Measurements from ENCODE around the gene STRA8.

The STRA8 gene

DNA sequence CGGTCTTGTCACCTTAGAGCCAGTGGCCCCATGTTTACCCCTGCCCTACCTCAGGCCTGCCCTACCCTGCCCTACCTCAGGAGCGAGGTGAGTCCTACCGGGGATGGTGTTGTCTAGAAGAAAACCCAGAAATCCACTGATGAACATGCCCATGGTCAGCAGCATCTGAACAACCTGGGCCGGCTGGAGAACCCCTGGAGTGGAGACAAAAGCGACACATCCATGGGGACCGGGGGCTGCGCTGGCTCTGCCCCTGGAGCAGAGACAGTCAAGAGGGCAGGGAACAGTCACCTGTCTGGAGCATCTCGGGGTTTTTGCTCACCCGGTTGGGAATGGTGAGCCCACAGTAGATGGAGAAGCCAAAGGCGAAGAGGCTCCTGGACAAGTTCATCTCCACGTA, 36.3 kb downstream of the STRA8 start:
- no peak for DNase-seq (ENCODE audit: low read depth)

DNA sequence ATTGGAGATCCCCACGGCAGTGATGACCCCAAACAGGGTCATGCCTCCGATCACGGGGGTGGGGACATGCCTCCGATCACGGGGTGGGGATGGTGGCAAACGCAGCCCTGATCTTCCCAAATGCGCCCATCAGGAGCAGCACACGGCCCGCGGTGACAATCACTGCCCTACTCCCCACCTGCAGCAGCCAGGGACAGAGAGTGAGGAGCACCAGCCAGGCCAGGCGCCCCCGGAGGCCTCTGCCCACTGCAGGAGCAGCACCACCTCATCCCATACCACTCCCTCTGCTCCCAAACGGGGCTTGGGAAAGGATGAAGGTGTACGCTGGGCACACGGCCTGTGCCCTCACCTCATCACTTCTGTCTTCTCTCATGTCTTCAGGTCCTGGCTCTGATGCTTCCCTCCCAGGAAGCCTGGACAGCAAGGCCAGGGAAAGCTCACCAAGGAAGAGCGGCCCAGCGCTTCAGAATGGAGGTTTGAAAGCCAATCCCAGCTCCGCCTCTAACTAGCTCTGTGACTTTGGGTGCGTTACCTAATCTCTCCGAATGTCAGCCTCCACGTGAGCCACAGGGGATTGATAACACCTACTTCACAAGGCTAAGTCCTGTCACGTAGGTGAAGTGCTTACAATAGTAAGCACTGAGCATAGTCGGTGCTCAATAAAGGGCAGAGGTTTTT, 37.1 kb downstream of the STRA8 start:
- no peak for DNase-seq (ENCODE audit: low read depth)

DNA sequence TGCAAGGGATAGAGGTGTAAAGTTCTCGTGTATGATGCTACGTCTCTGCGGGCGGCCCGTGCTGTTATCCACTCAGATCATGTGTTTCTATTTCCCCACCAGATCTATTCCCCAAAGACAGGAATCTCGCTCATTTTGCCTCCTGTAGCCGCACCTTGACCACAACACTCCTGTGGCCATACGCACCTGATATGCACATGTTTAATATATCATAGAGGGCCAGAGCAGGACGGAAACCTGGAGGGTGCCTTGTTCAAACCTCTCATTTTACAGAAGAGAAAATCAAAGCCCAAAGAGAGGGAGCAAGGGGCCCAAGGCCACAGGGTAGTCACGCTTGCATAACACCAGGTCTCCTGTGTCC, 37.6 kb downstream of the STRA8 start:
- no peak for DNase-seq (ENCODE audit: low read depth)

DNA sequence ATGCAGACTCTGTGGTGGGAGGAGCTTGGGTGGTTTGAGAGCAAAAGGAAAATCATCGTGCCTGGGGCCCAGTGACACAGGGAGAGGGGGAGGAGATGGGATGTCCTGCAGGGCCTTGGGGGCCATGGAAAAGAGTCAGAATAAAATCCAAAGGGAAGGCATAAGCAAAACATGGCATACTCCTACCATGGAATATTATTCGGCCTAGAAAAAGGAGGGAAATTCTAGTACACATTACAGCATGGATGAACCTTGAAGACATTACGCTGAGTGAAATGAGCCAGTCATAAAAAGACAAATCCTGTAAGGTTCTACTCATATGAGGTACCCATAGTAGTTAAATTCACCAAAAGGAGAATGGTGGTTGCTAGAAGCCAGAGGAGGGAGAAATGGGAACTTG, 38.7 kb downstream of the STRA8 start:
- no peak for DNase-seq (ENCODE audit: low read depth)

DNA sequence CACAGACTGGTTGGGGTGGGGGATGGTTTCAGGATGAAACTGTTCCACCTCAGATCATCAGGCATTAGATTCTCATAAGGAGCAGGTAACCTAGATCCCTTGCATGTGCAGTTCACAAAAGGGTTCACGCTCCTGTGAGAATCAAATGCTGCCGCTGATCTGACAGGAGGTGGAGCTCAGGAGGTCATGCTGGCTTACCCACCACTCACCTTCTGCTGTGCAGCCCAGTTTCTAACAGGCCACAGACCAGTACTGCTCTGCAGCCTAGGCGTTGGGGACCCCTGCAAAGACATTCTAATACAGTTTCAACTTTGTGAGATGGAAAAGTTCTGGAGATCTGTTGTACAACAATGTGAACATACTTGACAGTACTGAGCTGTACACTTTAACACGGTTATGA, 39.9 kb downstream of the STRA8 start:
- DNase-seq (ENCODE audit: low read depth), result no peak

- DNase-seq (ENCODE audit: low read depth), result peak; percentile 43
Observed at GRCh38 chr7:135274495-135275268, 41.0 kb downstream of the STRA8 start.

DNA sequence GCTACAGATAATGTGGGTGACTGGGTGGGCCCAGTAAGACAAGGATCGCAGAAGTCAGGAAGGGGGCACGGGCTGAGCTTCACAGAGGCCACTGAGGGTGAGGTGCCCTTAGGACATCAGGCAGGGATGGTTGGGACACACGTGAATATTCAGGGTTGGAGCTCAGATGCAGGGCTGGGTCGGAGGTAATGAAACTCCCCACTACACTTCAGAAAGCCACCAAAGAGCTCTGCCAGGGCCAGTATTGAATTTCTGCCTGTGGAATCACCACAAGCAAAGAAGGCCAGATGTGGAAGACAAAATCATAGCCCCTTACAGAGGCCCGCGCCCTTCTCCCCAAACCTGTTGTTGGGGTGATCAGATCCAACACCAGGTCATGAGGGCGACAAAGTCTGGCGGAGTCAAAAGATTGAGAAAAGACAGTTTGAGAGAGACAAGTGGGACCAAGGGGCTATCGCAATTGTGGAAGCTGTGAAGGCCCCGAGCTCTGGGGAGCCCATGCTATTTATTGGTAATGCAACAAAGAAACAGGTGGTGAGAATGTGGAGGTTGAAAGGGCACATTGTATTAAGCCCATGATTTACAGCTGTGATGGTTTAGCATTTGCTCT, 42.4 kb downstream of the STRA8 start:
- no peak for DNase-seq (ENCODE audit: low read depth)

- DNase-seq (ENCODE audit: low read depth), result no peak
Observed at GRCh38 chr7:135277161-135277560, 43.5 kb downstream of the STRA8 start.

- DNase-seq (ENCODE audit: low read depth), result peak; percentile 85
Observed at GRCh38 chr7:135281363-135281949, 47.8 kb downstream of the STRA8 start.

GRCh38 chr7:135282561-135283254, 49.1 kb downstream of the STRA8 start:
- DNase-seq (ENCODE audit: low read depth), result no peak

DNA sequence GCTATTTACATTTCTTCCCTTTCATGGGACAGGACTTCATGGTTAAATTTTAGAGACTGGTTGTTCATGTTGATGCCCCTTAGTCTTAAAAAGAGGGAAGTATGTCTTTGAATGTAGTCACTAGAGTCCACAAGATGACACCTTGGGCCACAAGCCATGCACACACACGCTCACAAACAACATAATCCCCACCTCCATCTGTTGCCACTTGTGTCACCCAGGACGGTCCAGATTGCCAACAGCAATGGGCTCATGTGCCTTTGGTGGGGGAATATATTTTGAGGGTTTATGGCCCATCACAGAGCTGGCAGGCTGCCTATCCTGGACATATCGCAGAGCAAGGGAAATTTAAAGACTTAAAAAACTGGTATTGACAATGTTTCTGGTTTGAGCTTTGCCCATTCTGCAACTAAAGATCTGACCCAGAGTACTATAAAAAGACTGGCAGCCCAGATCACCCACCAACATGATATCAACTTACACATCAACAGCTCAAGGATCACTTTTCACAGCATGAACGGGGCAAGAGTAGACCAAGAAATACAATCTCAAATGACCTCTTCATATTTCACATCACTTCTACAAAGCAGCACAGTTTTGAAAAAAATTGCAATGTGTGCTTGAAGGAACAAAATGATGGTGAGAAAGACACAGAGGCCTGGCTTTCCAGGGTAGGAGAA, 50.5 kb downstream of the STRA8 start:
- DNase-seq (ENCODE audit: low read depth), result no peak

DNA sequence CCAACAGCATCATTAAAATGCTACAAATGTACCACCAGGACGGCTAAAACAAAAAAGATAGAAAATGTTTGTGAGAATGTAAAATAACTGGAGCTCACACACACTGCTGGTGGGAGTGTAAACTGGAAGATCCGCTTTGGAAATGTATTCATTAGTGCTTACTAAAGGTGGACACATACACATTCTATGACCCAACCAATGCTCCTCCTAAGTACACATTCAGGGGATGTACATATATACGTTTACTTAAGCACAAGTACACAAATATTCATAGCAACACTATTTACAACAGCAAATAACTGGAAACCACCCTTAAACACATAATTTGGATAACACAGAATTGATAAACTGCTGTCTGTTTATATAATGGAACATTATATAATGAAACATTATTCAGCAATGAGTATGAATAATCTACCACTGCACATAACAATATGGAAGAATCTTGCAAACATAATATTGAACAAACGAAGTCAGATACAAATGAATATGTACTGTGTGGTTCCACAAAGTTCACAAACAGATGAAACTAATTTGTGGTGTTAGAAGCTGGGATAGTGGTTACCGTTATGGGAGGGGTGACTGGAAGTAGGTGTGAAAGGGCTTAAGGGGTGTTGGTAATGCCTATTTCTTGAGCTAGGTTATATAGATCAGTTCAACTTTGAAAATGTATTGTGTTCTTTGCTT, 52.1 kb downstream of the STRA8 start:
- DNase-seq (ENCODE audit: low read depth), result no peak

DNA sequence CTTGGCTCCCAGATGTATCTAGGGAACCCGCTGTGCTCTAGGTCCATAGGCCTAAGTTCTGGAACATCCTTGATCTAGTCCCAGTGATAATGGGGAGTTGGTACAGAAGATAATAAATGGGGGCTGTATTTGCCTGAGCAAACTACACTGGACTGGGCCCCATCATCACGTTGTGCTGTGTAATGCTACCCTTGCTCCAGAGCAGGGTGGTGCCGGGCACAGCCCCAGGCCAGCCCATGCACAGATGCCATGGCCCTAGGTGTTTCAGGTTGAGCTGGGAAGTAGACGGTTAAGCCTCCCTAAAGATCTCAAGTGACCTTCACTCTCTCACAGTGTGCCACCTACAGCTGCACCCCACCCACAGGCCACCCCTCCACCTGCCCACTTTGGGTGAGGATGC, 53.2 kb downstream of the STRA8 start:
- DNase-seq (ENCODE audit: low read depth), result no peak

DNA sequence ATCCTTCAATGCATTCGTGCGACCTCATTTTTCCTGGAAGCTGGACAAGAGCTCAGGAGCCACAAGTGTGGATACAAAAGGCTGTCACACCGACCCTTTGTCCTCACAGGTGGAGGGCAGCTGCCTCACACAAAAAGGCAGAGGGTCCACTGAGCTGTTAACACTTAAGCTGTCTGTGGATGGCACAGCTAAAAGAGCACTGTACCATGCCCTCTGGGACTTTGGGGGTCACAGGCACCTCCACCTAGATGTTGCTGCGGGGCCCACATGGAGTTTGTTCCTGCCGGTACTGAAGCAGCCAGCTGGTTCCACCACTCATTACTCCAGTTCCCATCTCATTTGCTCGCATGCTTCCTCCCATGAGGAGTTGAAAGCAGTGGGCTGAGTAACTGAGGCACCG, 57.0 kb downstream of the STRA8 start:
- no peak for DNase-seq (ENCODE audit: low read depth)

- DNase-seq (ENCODE audit: low read depth), result no peak
Observed at GRCh38 chr7:135291809-135292253, 58.2 kb downstream of the STRA8 start.

DNA sequence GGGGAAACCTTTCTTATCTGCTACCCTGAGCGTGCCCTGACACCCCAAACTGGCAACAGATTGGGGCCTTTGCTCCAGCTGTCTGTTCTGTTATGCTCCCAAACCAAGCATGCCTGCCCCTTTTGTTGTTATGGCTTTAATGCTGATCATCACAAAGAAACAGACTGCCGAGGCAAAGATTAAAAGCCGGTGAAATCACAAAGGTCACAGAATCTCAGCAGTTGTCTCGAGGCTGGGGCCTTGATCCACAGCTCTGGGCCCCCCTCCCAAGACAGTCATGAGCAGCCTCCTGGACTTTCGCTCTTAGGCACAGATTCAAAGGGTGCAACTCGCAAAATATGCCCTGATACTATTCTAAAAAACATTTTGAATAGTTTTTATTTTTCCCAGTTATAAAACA, 65.6 kb downstream of the STRA8 start:
- DNase-seq (ENCODE audit: low read depth), result no peak

DNA sequence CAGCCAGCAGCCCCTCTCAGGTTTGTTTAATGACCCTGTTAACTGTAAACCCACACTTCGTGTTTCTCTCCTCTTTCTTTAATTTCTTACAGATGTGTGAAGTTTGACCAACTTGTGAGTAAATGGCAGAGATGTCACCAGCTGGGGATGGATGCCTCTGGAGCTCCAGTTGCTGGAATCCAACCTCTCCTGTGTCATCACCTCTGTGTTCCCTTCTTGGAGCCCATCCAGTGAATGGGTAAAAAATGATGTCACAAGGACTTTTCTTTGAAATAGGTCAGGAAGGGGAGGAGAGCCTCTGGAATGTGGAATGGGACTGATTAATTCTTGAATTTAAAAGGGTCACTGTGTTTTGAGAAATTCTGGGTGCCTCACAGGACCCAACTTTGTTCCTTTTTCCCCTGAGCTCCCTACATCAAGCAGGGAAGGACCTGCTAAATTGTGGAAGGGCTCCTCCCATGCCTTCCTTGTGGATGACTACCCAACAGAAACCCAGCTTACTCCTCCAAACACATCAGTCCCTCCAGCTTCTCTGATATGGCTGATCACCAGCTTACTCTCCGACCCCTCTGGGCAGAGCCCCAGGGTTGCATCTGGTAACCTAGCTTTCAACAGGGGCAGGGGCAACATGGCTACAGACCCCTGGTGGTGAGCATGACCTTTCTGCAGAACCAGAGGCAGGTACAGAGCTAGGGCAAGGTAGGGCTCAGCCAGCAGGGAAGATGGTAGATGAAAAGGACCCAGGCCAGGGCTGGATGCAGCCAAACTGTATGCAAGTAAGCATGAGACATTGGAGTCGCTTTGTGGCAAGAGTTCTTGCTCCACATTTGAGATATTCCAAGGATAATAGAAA, 67.5 kb downstream of the STRA8 start:
- no peak for DNase-seq (ENCODE audit: low read depth)
